GM18873 (cell line): Measurements from ENCODE around the gene NMRK2.
"Not testable (repeated sequence)": the region's sequence is repeated elsewhere in the genome, so short reads cannot be mapped to it uniquely, and the experiment has no call there.

Experiments used
- ATAC-seq: cut with Tn5 transposase; IDR thresholded peaks from one replicate; pipeline ENCODE4 v1.9.1; 2021; ENCODE audit warnings: mild to moderate bottlenecking, moderate library complexity, moderate number of reproducible peaks; ENCODE audit not compliant: unreplicated experiment, low FRiP score

NMRK2 gene

DNA sequence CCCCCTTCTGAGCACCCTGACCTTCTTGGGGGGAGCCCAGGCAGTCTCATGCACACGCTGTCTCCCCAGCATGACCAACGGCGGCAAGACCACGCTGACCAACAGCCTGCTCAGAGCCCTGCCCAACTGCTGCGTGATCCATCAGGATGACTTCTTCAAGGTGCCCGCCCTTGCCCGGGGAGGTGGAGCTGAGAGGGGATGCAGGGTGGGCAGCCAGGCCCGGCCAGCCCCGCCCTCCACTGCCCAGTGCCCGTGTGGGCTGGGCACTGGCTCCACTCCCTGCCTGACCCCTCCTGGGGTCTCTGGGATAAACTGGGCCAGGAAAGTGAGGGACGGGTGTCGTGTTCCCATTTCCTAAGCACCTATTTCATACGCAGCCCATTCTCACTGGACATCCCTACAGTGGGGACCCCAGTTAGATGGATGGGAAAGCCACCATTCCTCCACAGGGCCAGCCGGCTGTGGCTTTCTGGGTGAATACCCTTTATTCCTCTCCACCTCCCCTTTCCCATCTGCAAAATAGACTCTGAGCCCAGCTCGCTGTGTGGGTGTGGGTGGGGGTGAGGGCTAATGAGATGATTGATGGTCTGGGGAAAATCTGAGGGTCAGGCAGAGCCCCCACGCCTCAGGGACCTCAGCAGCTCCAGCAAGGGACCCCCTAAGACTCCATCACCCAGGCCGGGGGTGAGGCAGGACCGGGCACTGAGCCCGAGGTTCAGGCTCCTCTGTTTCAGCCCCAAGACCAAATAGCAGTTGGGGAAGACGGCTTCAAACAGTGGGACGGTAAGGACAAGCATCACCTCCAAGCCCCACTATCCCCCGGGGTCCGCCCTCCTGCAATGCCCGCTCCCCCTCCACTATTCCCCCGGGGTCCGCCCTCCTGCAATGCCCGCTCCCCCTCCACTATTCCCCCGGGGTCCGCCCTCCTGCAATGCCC, 3.9 kb downstream of the NMRK2 start:
- no peak for ATAC-seq

DNA sequence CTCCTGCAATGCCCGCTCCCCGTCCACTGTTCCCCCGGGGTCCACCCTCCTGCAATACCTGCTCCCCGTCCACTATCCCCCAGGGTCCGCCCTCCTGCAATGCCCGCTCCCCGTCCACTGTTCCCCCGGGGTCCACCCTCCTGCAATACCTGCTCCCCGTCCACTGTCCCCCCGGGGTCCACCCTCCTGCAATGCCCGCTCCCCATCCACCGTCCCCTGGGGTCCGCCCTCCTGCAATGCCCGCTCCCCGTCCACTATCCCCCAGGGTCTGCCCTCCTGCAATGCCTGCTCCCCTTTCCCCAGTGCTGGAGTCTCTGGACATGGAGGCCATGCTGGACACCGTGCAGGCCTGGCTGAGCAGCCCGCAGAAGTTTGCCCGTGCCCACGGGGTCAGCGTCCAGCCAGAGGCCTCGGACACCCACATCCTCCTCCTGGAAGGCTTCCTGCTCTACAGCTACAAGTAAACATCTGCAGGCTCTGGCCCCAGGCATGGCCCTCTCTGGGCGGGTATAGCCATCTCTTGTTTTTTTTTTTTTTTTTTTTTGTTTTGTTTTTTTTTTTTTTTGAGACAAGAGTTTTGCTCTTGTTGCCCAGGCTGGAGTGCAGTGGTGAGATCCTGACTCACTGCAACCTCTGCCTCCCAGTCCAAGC, 5.6 kb downstream of the NMRK2 start:
- ATAC-seq: not testable (repeated sequence)

GRCh38 chr19:3942790-3943409, 10.0 kb downstream of the NMRK2 start:
- no peak for ATAC-seq

- ATAC-seq: no peak
Measured at GRCh38 chr19:3944018-3944721, 11.3 kb downstream of the NMRK2 start.

DNA sequence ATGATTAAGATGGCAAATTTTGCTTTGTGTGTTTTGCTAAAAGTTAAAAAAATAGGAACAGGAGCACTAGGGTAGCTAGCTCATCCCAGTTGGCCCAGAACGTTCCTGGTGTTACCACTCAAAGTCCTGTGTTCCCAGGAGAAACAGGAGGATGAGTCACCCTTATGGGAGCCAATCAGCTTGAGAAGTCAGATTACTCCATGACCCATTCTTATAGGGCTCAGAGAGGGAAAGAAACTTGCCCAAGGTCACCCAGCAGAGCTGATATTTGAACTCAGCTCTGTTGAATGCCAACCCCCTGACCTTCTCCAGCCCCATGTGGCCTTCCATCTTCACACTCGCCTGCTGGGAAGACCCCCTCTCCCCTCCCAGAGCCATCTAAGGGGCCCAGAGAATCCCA, 13.0 kb downstream of the NMRK2 start:
- ATAC-seq: no peak

DNA sequence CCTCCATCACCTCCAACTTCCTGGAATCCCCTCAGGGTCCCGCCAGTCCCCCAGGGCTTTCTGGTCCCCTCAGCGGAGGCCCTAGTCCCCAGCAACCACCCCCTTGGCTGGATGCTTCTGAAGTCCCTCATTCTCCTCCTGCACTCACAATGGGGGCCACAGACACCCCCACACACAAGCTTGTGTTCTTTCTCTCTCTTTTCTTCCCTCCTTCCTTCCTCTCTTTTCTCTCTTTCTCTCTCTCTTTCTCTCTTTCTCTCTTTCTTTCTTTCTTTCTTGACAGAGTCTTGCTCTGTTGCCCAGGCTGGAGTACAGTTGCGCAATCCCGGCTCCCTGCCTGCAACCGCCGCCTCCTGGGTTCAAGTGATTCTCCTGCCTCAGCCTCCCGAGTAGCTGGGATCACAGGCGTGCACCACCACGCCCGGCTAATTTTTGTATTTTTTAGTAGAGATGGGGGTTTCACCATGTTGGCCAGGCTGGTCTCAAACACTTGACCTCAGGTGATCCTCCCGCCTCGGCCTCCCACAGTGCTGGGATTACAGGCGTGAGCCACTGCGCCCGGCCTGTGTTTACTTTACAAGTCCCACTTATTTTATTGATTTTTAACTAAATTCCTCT, 14.6 kb downstream of the NMRK2 start:
- not testable (repeated sequence) for ATAC-seq

DNA sequence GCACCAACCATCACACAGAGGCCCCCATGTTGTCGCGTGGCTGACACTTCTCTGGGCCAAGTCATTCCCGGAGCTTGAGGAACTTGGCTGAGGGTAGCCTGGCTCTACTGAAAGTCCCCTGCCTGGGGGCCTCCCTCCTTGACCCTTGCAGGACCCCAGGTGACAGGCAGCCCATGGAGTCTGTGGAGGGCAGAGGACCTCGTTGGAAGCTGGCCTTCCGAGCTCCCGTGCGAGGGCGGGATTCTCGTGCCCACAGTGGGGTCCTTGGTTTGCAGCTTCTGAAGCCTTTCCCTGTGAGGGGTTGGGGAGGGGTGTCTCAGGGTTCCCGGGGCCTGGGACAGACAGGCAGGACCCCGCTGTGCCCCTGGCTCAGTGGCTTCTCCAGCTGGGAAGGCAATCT, 16.4 kb downstream of the NMRK2 start:
- ATAC-seq: no peak

DNA sequence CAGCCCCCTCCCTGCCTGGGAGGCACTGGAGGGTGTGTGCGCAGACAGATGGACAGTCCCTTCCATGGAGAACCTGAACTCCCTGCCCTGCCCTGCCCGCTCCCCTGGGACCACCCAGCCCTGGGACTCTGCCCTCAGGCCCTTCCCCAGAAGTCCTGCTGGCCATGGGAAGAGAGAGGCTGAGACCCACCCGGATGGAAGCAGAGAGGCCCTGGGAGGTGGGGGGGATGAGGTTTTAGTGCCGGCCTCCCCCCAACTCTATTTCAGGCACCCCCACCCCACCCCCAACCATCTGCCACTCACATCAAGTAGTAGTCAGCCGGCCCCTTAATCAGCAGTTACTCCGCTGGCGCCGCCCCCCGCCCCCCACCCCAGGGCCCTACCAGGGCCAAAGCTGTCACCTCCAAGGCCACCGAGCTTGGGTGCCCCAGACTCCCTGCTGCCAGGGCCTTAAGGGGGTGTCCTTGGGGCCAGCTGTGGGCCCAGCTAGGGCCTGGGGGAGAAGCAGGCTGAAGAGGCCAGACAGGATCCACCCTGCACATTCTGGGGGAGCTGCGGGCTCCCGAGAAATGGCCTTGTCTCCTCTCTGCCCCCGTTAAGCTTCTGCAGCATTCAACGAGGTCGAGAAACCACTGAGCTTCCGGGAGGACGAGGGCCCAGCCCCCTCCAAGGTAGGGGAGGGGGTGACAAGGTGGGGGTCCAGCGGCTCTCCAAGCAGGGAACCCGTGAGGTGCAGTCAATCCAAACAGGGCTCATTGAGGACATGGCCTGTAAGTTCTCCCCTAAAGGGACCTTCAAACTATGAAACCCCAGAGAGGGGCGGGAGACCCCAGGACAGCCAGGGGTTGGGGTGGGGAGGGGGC, 17.4 kb downstream of the NMRK2 start:
- ATAC-seq: no peak

- no peak for ATAC-seq
Measured at GRCh38 chr19:3950871-3951861, 18.3 kb downstream of the NMRK2 start.

- ATAC-seq: not testable (repeated sequence)
Measured at GRCh38 chr19:3952755-3953276, 19.9 kb downstream of the NMRK2 start.

- ATAC-seq: no peak
Measured at GRCh38 chr19:3954107-3954506, 21.2 kb downstream of the NMRK2 start.

DNA sequence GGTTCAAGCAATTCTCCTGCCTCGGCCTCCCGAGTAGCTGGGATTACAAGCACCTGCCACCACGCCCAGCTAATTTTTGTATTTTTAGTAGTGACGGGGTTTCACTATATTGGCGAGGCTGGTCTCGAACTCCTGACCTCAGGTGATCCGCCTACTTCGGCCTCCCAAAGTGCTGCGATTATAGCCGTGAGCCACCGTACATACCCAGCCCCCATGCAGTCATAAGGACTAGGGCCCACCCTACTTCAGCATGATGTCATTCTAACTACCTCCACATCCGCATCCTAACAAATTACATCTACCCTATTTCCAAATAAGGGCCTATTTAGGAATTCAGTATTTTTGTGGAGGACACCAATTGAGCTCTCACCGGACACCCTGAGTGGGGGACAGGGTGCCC, 22.4 kb downstream of the NMRK2 start:
- ATAC-seq: not testable (repeated sequence)

- no peak for ATAC-seq
Measured at GRCh38 chr19:3955688-3956087, 22.8 kb downstream of the NMRK2 start.

DNA sequence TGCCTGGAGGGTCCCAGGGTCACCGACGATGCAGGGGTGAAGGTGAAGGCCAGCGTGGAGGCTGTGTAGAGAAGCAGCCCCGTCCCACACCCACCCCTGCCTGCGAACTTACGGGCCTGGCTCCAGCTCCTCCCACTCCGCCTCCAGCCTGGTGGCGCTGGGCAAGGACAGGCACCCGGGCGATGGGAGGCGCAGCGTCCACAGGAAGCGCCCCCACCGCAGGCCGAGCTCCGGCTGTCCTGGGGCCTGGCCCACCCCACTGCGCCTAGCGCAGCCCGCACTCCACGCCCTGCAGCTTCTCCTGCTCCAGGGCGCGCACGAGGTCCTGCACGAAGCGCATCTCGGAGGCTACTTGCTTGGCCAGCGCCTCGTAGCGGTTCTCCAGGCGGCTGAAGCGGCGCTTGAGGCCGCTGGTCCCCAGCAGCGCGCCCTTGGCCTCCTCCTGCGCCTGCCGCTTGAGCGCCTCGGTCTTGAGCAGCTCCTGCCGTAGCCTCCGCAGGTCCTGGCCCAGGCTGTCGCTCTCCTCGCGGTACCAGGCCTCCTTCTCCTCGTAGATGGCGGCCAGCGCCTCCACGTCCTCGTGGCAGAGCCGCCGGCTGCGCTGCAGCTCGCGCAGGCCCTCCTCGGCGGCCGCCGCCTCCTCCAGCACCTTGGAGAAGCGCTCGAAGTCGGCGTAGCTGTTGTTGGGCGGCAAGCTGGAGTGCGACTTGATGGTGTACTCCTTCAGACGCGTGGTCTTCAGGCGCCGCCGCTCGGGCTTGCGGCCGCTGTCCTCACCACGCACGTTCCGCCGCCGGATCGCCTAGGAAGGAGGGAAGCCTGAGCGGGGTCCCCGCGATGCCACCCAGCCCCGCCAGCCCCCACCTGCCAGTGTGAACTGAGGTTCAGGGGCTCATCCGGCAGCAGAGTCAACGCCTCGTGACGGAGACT, 26.2 kb downstream of the NMRK2 start:
- ATAC-seq: no peak

GRCh38 chr19:3959766-3960131, 26.9 kb downstream of the NMRK2 start:
- ATAC-seq: no peak

GRCh38 chr19:3961007-3961406, 28.1 kb downstream of the NMRK2 start:
- ATAC-seq: no peak
